Mesendoderm (in vitro differentiated cells): Measurements from ENCODE around the gene SUFU.
A peak's percentile ranks its signal among the peaks of the same experiment; 100 is the strongest.

Source experiments
- DNase-seq: peaks from one replicate; pipeline ENCODE4 v3.0.0; 2013
- H2AK5ac ChIP-seq: 2 replicates; pipeline ENCODE4 v1.6.1; 2013; ENCODE audit warnings: low read length, inconsistent platforms
- H2BK120ac ChIP-seq: 2 replicates; pipeline ENCODE4 v1.6.1; 2013; ENCODE audit warnings: low read depth, mild to moderate bottlenecking, low read length, moderate library complexity, mixed read lengths
- H2BK15ac ChIP-seq: replicated peaks from 2 replicates; pipeline ENCODE4 v1.6.1; 2013; ENCODE audit warnings: low read depth, mild to moderate bottlenecking, moderate library complexity
- H2BK5ac ChIP-seq: 2 replicates; pipeline ENCODE4 v1.6.1; 2013; ENCODE audit warnings: low read length, inconsistent platforms
- H3K18ac ChIP-seq: 2 replicates; pipeline ENCODE4 v1.6.1; 2013; ENCODE audit warnings: mild to moderate bottlenecking, low read length, mixed read lengths
- H3K23ac ChIP-seq: one replicate; pipeline ENCODE4 v1.6.1; 2013; ENCODE audit warnings: low read length
- H3K27ac ChIP-seq: 2 replicates; pipeline ENCODE4 v1.5.1; 2013; ENCODE audit warnings: low read depth, mild to moderate bottlenecking, inconsistent platforms, low read length, moderate library complexity
- H3K27me3 ChIP-seq: 2 replicates; pipeline ENCODE4 v1.6.1; 2013; ENCODE audit warnings: low read length, control low read depth, mild to moderate bottlenecking, inconsistent platforms; ENCODE audit not compliant: insufficient read depth, poor library complexity
- H3K36me3 ChIP-seq: 2 replicates; pipeline ENCODE4 v1.6.1; 2013; ENCODE audit warnings: low read length, inconsistent platforms; ENCODE audit not compliant: control insufficient read depth, insufficient read depth
- H3K4ac ChIP-seq: one replicate; pipeline ENCODE4 v1.6.1; 2013; ENCODE audit warnings: low read depth, mild to moderate bottlenecking, low read length, moderate library complexity
- H3K4me1 ChIP-seq: 2 replicates; pipeline ENCODE4 v1.6.1; 2013; ENCODE audit warnings: low read depth, low read length, inconsistent platforms; ENCODE audit not compliant: control insufficient read depth
- H3K4me2 ChIP-seq: 2 replicates; pipeline ENCODE4 v1.6.1; 2013; ENCODE audit warnings: low read length
- H3K4me3 ChIP-seq: 2 replicates; pipeline ENCODE4 v1.5.1; 2013; ENCODE audit warnings: mild to moderate bottlenecking, low read length
- H3K56ac ChIP-seq: one replicate; pipeline ENCODE4 v1.6.1; 2013; ENCODE audit warnings: low read length
- H3K79me1 ChIP-seq: 2 replicates; pipeline ENCODE4 v1.6.1; 2013; ENCODE audit warnings: low read length, inconsistent platforms
- H3K79me2 ChIP-seq: 2 replicates; pipeline ENCODE4 v1.6.1; 2013; ENCODE audit warnings: mild to moderate bottlenecking, low read length; ENCODE audit not compliant: control insufficient read depth, insufficient read depth
- H3K9ac ChIP-seq: 2 replicates; pipeline ENCODE4 v1.6.1; 2013; ENCODE audit warnings: low read length, inconsistent platforms
- H4K5ac ChIP-seq: one replicate; pipeline ENCODE4 v1.6.1; 2013; ENCODE audit warnings: low read length
- H4K8ac ChIP-seq: one replicate; pipeline ENCODE4 v1.6.1; 2013; ENCODE audit warnings: low read depth, mild to moderate bottlenecking, control low read depth, low read length, moderate library complexity
- WGBS: extraction: QIAGEN DNeasy Blood & Tissue Kit; methylation state at CpG from one replicate; pipeline ENCODE4 v1.1.7; 2013; ENCODE audit warnings: low lambda C conversion rate, missing lambda C conversion rate; ENCODE audit not compliant: insufficient coverage; ENCODE audit errors: extremely low coverage; 5-methylcytosine and 5-hydroxymethylcytosine counted together

SUFU gene

GRCh38 chr10:102504179-102504975 lies 605 bp downstream of the SUFU start:
- Histone ChIP-seq H3K79me1 (peaks cover 19% of the 10 kb centered on the region), H3K18ac (peak overlapping the region; percentile 92), H2BK120ac (no peak overlapping the region), H3K23ac (no peak overlapping the region), H4K8ac (no peak overlapping the region), H2AK5ac (no peak overlapping the region), H3K9ac (peak overlapping the region; percentile 82), H3K4me1 (peaks cover 4% of the 10 kb centered on the region), H3K56ac (peak overlapping the region; percentile 92), H3K27ac (peak overlapping the region; percentile 7), H2BK15ac (no peak overlapping the region), H3K4me2 (peak overlapping the region; percentile 93), H3K4me3 (peak overlapping the region; percentile 83), H2BK5ac (no peak overlapping the region), H3K36me3 (peaks cover 3% of the 10 kb centered on the region), H3K79me2 (peaks cover 24% of the 10 kb centered on the region), H3K4ac (peak overlapping the region; percentile 41), H4K5ac (no peak overlapping the region), H3K27me3 (no peaks in the 10 kb centered on the region)
- WGBS = no CpG with 5 or more reads among the region's 47 CpGs
- peak; percentile 76 for DNase-seq

GRCh38 chr10:102504976-102505300 lies 1.2 kb downstream of the SUFU start:
- WGBS = no CpG with 5 or more reads among the region's 5 CpGs
- no peak overlapping the region for H3K27ac ChIP-seq
- no peaks in the 10 kb centered on the region for H3K27me3 ChIP-seq

DNA sequence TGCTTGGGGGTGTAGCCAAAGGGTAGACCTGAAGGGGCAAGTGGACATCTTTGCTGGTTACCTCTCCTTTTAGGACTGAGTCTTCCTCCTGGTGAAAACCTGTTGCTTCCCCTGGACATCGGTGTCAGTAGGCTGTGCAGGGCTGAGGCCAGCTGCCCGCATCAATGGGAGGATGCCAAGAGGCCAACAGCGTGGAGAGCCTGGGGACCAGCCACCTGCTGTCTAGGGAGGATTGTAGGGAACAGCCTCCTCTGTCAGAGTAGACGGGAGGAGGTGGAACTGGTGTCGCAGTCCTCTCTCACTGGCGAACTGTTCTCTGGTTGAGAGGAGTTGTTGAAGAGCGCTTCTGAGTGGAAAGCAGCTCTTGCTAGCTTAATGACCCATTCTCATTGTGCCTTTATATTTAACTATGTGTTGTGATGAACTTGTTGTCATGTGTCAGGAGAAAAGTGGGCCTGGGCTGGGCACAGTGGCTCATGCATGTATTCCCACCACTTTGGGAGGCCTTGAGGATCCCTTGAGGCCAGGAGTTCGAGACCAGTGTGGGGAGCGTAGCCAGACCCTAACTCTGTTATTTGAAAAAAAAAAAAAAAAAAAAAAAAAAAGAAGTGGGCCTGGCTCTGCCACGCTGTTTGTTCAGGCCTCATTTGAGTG lies 1.8 kb downstream of the SUFU start:
- Histone ChIP-seq H4K8ac (no peak overlapping the region), H2BK15ac (no peak overlapping the region), H2BK5ac (no peak overlapping the region), H3K27ac (no peak overlapping the region), H2AK5ac (no peak overlapping the region), H3K4me3 (no peak overlapping the region), H3K56ac (no peak overlapping the region), H2BK120ac (no peak overlapping the region), H3K79me2 (peaks cover 16% of the 10 kb centered on the region), H3K79me1 (peaks cover 18% of the 10 kb centered on the region), H3K4me1 (peaks cover 4% of the 10 kb centered on the region), H3K4me2 (no peak overlapping the region), H3K9ac (peak overlapping the region; percentile 82), H3K36me3 (peaks cover 3% of the 10 kb centered on the region), H4K5ac (no peak overlapping the region), H3K4ac (no peak overlapping the region), H3K23ac (no peak overlapping the region), H3K18ac (no peak overlapping the region), H3K27me3 (no peaks in the 10 kb centered on the region)
- DNase-seq = no peak
- WGBS = no CpG with 5 or more reads among the region's 10 CpGs

More at GRCh38 chr10:102504976-102505300, 1.2 kb downstream of the SUFU start:
- Histone ChIP-seq H3K79me2 (peaks cover 19% of the 10 kb centered on the region), H3K18ac (no peak overlapping the region), H3K4me2 (peak overlapping the region; percentile 93), H2AK5ac (no peak overlapping the region), H3K79me1 (peaks cover 19% of the 10 kb centered on the region), H4K5ac (no peak overlapping the region), H3K23ac (no peak overlapping the region), H2BK5ac (no peak overlapping the region), H3K4ac (no peak overlapping the region), H4K8ac (no peak overlapping the region), H3K4me1 (peaks cover 4% of the 10 kb centered on the region), H3K36me3 (peaks cover 3% of the 10 kb centered on the region), H3K9ac (peak overlapping the region; percentile 82), H2BK120ac (no peak overlapping the region), H3K56ac (peak overlapping the region; percentile 92), H3K4me3 (peak overlapping the region; percentile 83), H2BK15ac (no peak overlapping the region)
- DNase-seq = no peak

DNA sequence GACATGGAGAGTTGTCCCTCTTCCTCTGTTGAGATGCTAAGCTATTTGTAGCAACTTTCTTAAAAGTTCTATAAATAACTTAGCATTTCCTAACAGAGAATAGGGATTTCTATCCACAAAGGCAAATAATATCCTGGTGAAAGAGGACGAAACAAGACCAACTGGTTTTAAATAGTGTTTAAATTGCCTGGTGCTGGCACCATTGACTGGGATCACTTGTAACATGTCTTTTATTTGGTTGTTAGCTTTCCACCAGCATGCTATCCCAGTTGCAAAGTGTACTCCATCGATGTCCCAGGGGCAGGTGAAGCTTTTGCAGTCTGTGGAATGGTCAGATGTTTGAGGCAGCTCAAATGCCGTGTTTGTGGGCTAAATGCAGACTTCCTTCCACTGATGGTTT lies 3.7 kb downstream of the SUFU start:
- Histone ChIP-seq H3K27ac (no peak overlapping the region), H3K27me3 (no peaks in the 10 kb centered on the region), H2BK5ac (no peak overlapping the region), H3K23ac (no peak overlapping the region), H4K5ac (no peak overlapping the region), H3K36me3 (peaks cover 3% of the 10 kb centered on the region), H3K9ac (no peak overlapping the region), H3K79me1 (peaks cover 15% of the 10 kb centered on the region), H3K79me2 (peaks cover 6% of the 10 kb centered on the region), H2BK15ac (no peak overlapping the region), H2BK120ac (no peak overlapping the region), H4K8ac (no peak overlapping the region), H3K4me2 (no peak overlapping the region), H3K56ac (no peak overlapping the region), H3K4me1 (peaks cover 4% of the 10 kb centered on the region), H2AK5ac (no peak overlapping the region), H3K18ac (no peak overlapping the region), H3K4ac (no peak overlapping the region), H3K4me3 (no peak overlapping the region)
- DNase-seq = no peak
- no CpG with 5 or more reads among the region's 3 CpGs for WGBS

GRCh38 chr10:102508506-102508905 lies 4.7 kb downstream of the SUFU start:
- no peak overlapping the region for H4K5ac ChIP-seq
- H4K8ac ChIP-seq = no peak overlapping the region
- DNase-seq = no peak
- H2BK15ac ChIP-seq = no peak overlapping the region
- no peak overlapping the region for H3K4ac ChIP-seq
- no peak overlapping the region for H2BK120ac ChIP-seq
- no peak overlapping the region for H3K4me2 ChIP-seq
- no peak overlapping the region for H2BK5ac ChIP-seq
- peaks cover 4% of the 10 kb centered on the region for H3K4me1 ChIP-seq
- H3K56ac ChIP-seq = no peak overlapping the region
- no CpG with 5 or more reads among the region's 1 CpG for WGBS
- peaks cover 15% of the 10 kb centered on the region for H3K79me1 ChIP-seq
- peaks cover 6% of the 10 kb centered on the region for H3K79me2 ChIP-seq
- no peak overlapping the region for H3K4me3 ChIP-seq
- H3K18ac ChIP-seq = no peak overlapping the region
- no peak overlapping the region for H2AK5ac ChIP-seq
- H3K23ac ChIP-seq = no peak overlapping the region
- H3K36me3 ChIP-seq = peaks cover 3% of the 10 kb centered on the region
- no peak overlapping the region for H3K9ac ChIP-seq
- H3K27ac ChIP-seq = no peak overlapping the region
- H3K27me3 ChIP-seq = no peaks in the 10 kb centered on the region
